MCF 10A (cell line): ENCODE data around the gene CLEC16A. TPM values are rescaled to one million over a fixed set of nuclear protein-coding genes. Genes with fewer than 3 reads are reported as not detected.

Experiments used
- BruUV-seq: library from RNA; stranded (reverse); fragments of 400-500 nt; replicated peaks from 2 replicates; lab custom pipeline; 2021; lab: Mats Ljungman, UMichigan
- CTCF ChIA-PET: fragments of 300-600 bp; sonication (Branson Sonifier 250); formaldehyde crosslinking; extraction: SDS; loops from one replicate; lab custom pipeline; 2021; ENCODE audit warnings: antibody characterized with exemption, inconsistent platforms; lab: Yijun Ruan, JAX
- POLR2A ChIA-PET: fragments of 300-600, 350-650 bp; sonication (Branson Sonifier 250); formaldehyde crosslinking; extraction: SDS; loops from one replicate; lab custom pipeline; 2020; ENCODE audit warnings: antibody characterized with exemption, inconsistent platforms; lab: Yijun Ruan, JAX
- DNase-seq: peaks from one replicate; pipeline ENCODE4 v3.0.0-alpha.2; 2018; ENCODE audit not compliant: unreplicated experiment
- H3K27ac Mint-ChIP-seq: one replicate; pipeline ENCODE4 v1.8.0; 2022; ENCODE audit warnings: mild to moderate bottlenecking, low read depth, mixed read lengths; ENCODE audit not compliant: unreplicated experiment
- H3K27me3 Mint-ChIP-seq: one replicate; pipeline ENCODE4 v1.8.0; 2022; ENCODE audit warnings: mixed read lengths; ENCODE audit not compliant: insufficient read depth, unreplicated experiment
- H3K36me3 Mint-ChIP-seq: one replicate; pipeline ENCODE4 v1.8.0; 2022; ENCODE audit warnings: mild to moderate bottlenecking, moderate library complexity, mixed read lengths; ENCODE audit not compliant: insufficient read depth, unreplicated experiment
- H3K4me1 Mint-ChIP-seq: one replicate; pipeline ENCODE4 v1.8.0; 2022; ENCODE audit warnings: mixed read lengths; ENCODE audit not compliant: insufficient read depth, unreplicated experiment
- H3K4me3 Mint-ChIP-seq: one replicate; pipeline ENCODE4 v1.8.0; 2022; ENCODE audit warnings: mild to moderate bottlenecking, moderate library complexity, mixed read lengths; ENCODE audit not compliant: unreplicated experiment
- H3K9me3 Mint-ChIP-seq: one replicate; pipeline ENCODE4 v1.8.0; 2022; ENCODE audit warnings: mixed read lengths; ENCODE audit not compliant: unreplicated experiment
- CTCF ChIP-seq: fragments of 200-600 bp; IDR thresholded peaks from one replicate; pipeline ENCODE4 v1.8.0; 2022; ENCODE audit warnings: antibody characterized with exemption, mild to moderate bottlenecking; ENCODE audit not compliant: unreplicated experiment
- intact Hi-C: fragments of 100-400 bp; cut with micrococcal nuclease; formaldehyde crosslinking; loops from 2 replicates; pipeline ENCODE4 v1.14.1; 2022
- total RNA-seq: library from RNA; stranded (reverse); gene quantifications from 2 replicates; pipeline ENCODE4 v1.2.3, GENCODE V29; 2022

CLEC16A gene
- total RNA-seq, 1 experiment from 2014 or later = 32.4 TPM

DNA sequence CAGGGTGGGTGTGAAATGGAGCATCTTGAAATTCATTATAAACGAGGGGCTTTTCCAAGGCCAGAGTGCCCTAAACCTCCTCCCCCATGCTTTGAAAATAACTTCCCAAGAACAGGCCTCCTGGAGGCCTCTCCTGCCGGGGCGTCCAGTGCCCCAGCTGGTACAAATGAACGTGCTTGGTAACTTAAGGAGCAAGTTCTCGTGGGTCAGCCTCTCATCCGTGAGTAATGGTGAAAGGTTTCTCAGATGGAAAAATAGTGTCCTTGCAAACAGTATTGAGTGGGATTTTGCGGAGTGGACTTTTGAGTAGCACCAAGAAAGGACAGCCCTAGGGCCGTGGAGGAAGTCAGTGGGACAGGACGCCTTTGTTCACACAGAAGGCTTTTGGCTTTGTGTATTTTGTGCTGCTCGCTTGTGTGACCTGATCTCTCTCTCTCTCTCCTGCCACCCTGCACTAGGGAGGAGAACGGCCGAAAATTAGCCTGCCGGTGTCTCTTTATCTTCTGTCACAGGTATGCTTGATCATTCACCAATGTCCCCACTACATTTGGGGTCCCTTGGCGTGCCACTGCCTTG lies 34.6 kb downstream of the CLEC16A start:
- CTCF ChIA-PET = interaction anchor here (0.5 to 2.1 kb wide), 3 partner anchors 8 to 25 kb away, joined by 3 to 15 read pairs (median 4); no protein-coding TSS in a partner anchor
- Mint-ChIP-seq H3K27me3 (no peaks in the 10 kb centered on the region), H3K27ac (no peak overlapping the region), H3K4me3 (no peak overlapping the region), H3K36me3 (peaks cover 34% of the 10 kb centered on the region), H3K4me1 (no peaks in the 10 kb centered on the region), H3K9me3 (no peaks in the 10 kb centered on the region)
- TF ChIP-seq CTCF = no peak
- no peak for DNase-seq
- intact Hi-C loops = loop anchor here (10.0 kb wide), 1 partner anchor 736 kb away; no protein-coding TSS in a partner anchor
- no TSS peak for BruUV-seq
- POLR2A ChIA-PET = no interaction called here

- Mint-ChIP-seq H3K36me3 (peaks cover 27% of the 10 kb centered on the region), H3K9me3 (no peaks in the 10 kb centered on the region), H3K27ac (no peak overlapping the region), H3K4me3 (no peak overlapping the region), H3K27me3 (no peaks in the 10 kb centered on the region), H3K4me1 (no peaks in the 10 kb centered on the region)
- ChIA-PET POLR2A (interaction anchor here (0.7 to 1.6 kb wide), 2 partner anchors 13 to 275 kb away, joined by 3 to 4 read pairs; no protein-coding TSS in a partner anchor), CTCF (interaction anchor here (0.6 to 2.1 kb wide), 11 partner anchors 9 to 283 kb away, joined by 3 to 15 read pairs (median 4); no protein-coding TSS in a partner anchor)
- intact Hi-C loops = loop anchor here (10.0 kb wide), 1 partner anchor 735 kb away; no protein-coding TSS in a partner anchor
- DNase-seq = no peak
- no TSS peak for BruUV-seq
- TF ChIP-seq CTCF = no peak
Measured at GRCh38 chr16:10979717-10980601, 35.6 kb downstream of the CLEC16A start.

- Mint-ChIP-seq H3K4me1 (no peaks in the 10 kb centered on the region), H3K9me3 (no peaks in the 10 kb centered on the region), H3K27ac (no peak overlapping the region), H3K4me3 (no peak overlapping the region), H3K27me3 (no peaks in the 10 kb centered on the region), H3K36me3 (peaks cover 27% of the 10 kb centered on the region)
- TF ChIP-seq CTCF = no peak
- CTCF ChIA-PET = interaction anchor here (0.6 to 2.1 kb wide), 9 partner anchors 8 to 282 kb away, joined by 3 to 15 read pairs (median 4); no protein-coding TSS in a partner anchor
- intact Hi-C loops = no loop called here
- no TSS peak for BruUV-seq
- POLR2A ChIA-PET = interaction anchor here (0.7 to 1.6 kb wide), 2 partner anchors 12 to 274 kb away, joined by 3 to 4 read pairs; no protein-coding TSS in a partner anchor
- no peak for DNase-seq
Measured at GRCh38 chr16:10980813-10981212, 36.4 kb downstream of the CLEC16A start.
